IPS DF 4.7 (cell line): Measurements from ENCODE around the gene ELK3.

Source experiments
- DNase-seq: peaks from one replicate; pipeline ENCODE4 v3.0.0-alpha.2; 2013; ENCODE audit warnings: low spot score; ENCODE audit errors: extremely low read depth

The ELK3 gene

DNA sequence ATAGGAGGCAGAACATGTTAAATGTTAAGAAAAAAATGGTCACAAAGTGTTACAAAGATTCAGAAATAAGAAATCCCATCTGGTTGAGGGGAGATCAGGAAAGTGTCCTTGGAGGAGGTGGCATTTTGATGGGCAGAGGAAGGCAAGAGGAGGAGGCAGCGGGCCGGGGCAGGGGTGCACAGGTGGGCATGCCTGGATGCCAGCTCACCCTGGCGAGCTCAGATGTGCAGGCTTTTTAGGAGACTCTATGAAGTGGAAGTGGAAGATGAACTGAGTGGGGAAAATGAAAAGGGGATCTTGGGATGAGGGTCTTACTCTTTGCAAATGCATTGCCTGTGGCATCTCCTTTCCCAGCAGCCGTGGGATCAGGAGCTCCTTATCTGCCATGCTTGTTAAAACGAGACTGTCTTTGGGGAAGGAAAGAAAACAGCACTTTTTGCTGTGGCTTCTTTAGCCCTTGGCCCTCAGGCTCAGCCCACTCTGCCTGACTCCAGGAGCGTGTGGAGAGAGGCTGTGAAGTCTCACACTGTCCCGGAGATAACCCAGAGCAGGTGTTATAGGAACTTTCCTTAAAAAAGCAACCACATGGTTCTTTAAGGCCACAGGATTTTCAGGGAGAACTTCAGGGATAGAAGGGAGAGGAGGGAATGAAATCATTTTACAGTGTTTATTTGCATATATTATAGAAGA is 62.6 kb downstream of the ELK3 start:
- no peak for DNase-seq

GRCh38 chr12:96257550-96258103 is 63.5 kb downstream of the ELK3 start:
- no peak for DNase-seq

DNA sequence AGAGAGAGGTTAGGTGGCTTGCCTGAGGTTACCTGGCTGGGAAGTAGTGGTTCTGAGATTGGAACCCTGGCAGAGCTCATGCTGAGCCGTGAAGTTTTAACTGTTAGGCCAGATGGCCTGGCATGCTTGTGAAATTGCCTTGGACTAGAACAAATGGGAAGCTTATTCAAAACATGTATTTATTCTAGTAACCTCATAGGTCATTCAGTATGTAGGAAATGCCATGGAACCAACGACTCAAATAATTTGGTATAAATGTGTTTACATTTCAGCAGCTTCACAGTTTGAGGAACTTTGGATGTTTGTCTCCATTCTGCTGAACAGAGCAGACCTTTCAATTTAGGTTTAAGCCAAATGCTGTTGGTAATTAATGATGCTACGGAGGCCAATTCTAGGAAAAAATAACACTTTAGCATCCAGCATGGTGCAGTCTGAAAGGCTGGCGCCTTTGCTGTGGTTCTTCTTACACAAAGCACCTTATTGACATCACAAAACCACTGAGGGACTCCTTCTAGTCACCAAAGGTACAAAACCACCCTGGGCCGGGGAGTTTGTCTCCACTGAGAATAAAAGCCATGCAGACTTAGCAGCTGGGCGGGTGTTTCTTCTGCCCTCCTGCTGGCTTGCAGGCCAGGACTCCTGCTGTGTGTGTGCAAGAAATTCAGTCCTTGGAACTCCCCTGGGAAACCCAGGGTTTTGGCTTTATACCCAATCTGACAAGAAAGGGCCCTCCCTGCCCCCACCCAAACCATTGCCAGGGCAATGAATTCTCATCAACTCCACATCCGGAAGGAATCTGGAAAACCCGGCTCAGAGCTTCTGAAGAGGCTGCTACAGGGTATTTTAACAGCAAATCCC is 64.2 kb downstream of the ELK3 start:
- no peak for DNase-seq

DNA sequence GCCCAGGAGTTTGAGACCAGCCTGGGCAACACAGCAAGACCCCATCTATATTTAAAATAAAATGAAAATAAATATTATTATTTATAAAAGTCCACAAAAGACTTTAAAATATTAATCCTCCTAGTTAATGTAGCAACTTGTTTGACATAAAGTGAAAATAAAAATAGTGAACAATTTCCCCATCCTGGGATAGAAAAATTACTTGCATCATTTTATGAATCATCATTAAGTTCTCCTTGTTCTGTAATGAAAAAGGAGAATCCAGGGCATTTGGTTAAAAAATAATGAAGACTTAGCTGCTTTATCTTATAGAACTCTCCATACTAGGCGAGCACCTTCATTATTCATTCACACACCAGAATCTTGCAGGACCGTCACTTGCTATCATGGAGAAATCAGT is 66.1 kb downstream of the ELK3 start:
- no peak for DNase-seq

DNA sequence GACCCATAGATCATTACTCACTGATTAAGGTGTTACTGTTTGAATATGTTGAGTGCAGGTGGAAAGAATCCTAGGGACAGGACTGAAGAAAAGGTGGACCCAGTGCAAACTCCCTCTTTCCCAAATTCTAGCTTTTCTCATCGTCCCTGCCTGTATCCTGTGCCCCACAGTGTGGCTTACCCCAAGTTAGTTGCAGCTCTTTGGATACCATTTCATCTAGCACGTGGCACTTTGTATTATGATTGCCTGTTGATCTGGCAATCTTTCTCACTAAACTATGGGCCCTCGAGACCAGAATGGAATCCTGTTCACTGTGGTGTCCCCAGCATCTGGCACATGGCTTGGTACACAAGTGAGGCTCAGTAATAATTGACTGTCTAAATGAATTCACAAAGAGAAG is 66.5 kb downstream of the ELK3 start:
- DNase-seq, result no peak

GRCh38 chr12:96261557-96261956 is 67.4 kb downstream of the ELK3 start:
- no peak for DNase-seq

- no peak for DNase-seq
These were observed 69.3 kb downstream of the ELK3 start for GRCh38 chr12:96263449-96263902.

DNA sequence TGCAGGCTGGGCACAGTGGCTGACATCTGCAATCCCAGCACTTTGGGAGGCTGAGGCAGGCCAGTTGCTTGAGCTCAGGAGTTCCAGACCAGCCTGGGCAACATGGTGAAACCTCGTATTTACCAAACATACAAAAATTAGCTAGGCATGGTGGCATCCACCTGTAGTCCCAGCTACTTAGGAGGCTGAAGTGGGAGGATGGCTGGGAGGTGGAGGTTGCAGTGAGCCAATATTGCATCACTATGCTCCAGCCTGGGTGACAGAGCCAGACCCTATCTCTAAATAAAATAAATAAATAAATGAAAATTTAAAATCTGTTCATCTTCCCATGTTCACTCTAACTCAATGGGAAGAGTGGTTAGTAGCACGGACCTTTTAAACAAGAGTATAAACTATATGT is 71.2 kb downstream of the ELK3 start:
- DNase-seq, result no peak

GRCh38 chr12:96265836-96266235 is 71.7 kb downstream of the ELK3 start:
- DNase-seq, result no peak

DNA sequence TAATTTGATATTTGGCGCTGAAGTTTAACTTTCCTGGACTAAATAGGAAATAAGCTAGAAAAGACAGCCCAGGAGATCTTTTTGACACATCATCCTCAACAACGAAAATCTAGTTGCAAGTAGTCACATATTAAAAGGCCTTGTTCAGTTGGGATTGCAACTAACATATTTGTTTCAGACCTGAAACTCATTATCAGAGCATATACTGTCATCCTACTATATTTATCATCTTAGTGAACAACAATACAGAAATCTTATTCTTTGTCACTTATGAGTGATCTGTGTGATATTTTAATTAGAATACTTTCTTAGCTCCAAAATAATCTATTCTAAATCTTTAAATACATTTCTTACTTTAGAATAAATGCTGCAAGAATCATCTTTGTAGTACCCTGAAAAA is 72.1 kb downstream of the ELK3 start:
- DNase-seq, result no peak

- no peak for DNase-seq
These were observed 77.5 kb downstream of the ELK3 start for GRCh38 chr12:96271469-96272199.

DNA sequence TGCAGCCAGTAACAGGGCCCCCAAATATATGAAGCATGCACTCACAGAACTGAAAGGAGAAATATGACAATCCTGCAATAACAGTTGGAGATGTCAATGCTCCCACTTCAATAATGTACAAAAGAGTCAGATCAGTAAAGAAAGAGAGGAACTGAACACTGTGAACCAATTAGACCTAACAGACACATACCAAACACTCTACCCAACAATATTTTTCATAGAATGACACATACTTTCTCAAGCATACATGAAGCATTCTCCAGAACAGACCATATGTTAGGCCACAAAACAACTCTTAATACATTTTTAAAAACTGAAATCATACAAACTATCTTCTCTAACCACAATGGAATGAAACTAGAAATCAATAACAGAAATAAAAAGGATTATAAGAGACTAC is 80.2 kb downstream of the ELK3 start:
- DNase-seq, result no peak

- no peak for DNase-seq
These were observed 91.0 kb downstream of the ELK3 start for GRCh38 chr12:96285158-96285557.

GRCh38 chr12:96289067-96289466 is 94.9 kb downstream of the ELK3 start:
- DNase-seq, result no peak

- DNase-seq, result no peak
These were observed 98.9 kb downstream of the ELK3 start for GRCh38 chr12:96293093-96293492.

- no peak for DNase-seq
These were observed 100.7 kb downstream of the ELK3 start for GRCh38 chr12:96294831-96295230.

DNA sequence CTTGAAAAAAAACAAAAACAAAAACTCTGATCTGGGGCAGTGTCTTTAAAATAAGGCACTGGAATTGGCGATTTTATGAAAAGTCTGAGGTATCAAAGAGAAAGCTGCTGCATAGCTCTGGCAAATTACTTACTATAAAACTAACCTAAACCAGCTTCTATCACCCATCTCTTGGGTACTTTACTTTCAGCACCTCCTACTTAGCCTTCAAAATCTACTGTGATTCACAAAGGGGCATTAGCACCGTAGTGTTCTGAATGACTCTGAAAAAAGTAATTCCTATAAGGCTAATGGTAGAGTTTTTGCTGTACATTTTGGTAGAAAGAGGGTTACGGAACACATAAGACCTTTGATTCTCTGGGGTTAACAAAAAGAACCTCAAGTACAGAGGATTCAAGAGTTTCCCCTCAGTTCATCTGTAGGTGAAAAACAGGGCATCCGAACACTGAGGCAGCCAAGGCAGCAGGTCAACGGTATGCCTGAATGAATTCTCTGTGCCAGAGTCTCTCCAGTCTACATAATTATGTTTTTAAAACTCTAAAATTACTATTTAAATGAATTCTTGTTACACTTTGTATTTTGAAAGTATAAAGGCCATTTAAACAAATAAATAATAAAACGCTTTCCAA is 101.5 kb downstream of the ELK3 start:
- DNase-seq, result no peak

GRCh38 chr12:96297504-96297903 is 103.3 kb downstream of the ELK3 start:
- DNase-seq, result no peak

DNA sequence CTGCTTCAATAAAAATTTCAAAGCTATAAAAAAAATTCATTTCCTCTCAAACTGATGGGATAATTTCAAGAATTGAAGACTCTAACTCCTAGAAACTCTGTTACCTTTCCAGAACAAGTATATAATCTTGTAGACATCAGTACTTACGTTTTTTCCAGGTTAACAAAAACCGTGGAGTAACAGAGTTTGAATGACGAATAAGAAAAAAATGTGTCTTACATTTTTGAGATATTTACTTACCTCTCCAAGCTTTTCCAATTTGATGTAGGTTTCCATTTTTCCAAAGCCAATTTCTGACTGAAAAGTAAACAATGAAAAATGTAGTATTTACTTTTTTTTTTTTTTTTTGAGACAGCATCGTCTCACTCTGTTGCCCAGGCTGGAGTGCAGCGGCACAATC is 105.9 kb downstream of the ELK3 start:
- DNase-seq, result no peak

DNA sequence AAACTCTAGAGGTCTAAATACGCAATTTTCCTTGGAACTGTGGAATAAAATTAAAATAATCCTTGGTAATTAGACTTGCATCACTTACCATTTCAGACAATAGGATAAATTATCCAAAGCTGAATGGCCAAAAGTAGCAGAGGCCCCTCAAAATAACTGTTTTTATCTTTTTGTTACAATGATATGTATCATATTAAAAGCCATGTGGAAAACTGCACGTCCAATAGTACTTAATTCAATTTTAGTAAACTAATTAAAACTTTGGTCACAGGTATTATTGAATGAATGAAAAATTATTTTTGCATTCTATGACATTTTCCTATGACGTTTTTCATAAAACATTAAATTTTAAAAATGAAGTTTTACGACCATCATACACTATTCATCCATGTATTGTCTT is 107.6 kb downstream of the ELK3 start:
- no peak for DNase-seq

GRCh38 chr12:96302687-96303310 is 108.6 kb downstream of the ELK3 start:
- DNase-seq, result no peak
